ENCODE measurements around the gene ZNF283.
"Not testable (repeated sequence)": the region's sequence is repeated elsewhere in the genome, so short reads cannot be mapped to it uniquely, and the experiment has no call there.

The ZNF283 gene

DNA sequence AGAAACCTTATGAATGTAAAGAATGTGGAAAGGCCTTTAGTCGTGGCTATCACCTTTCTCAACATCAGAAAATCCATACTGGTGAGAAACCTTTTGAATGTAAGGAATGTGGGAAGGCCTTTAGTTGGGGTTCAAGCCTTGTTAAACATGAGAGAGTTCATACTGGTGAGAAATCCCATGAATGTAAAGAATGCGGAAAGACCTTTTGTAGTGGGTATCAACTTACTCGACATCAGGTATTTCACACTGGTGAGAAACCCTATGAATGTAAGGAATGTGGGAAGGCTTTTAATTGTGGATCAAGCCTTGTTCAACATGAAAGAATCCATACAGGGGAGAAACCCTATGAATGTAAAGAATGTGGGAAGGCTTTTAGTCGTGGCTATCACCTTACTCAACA, 20.8 kb downstream of the ZNF283 start:
- Histone ChIP-seq H3K4me3 (ENCODE audit: low read depth, low read length, poor library complexity, severe bottlenecking) (no peak overlapping the region), H3K79me2 (ENCODE audit: insufficient read depth, low read length) (no peaks in the 10 kb centered on the region), H3K36me3 (ENCODE audit: insufficient read depth, low read length) (peaks cover 31% of the 10 kb centered on the region), H3K4me1 (ENCODE audit: insufficient read depth, low read length, severe bottlenecking) (no peaks in the 10 kb centered on the region), H2AFZ (ENCODE audit: low read length) (no peak overlapping the region), H3K9ac (ENCODE audit: low read length) (no peak overlapping the region), H3F3A (ENCODE audit: insufficient read depth, low read length) (no peaks in the 10 kb centered on the region; the same call in 1 of the 2 replicates), H3K4me2 (ENCODE audit: low read length) (no peak overlapping the region), H3K27me3 (ENCODE audit: insufficient read depth, low read length) (no peaks in the 10 kb centered on the region), H3K9me3 (ENCODE audit: low read length) (peaks cover 61% of the 10 kb centered on the region), H3K9me2 (ENCODE audit: low read depth, low read length) (no peaks in the 10 kb centered on the region), H4K20me1 (ENCODE audit: insufficient read depth, low read length) (no peaks in the 10 kb centered on the region), H3K27ac (ENCODE audit: low read depth, low read length, poor library complexity, severe bottlenecking) (no peak overlapping the region)
- TF ChIP-seq, protein P1, sequence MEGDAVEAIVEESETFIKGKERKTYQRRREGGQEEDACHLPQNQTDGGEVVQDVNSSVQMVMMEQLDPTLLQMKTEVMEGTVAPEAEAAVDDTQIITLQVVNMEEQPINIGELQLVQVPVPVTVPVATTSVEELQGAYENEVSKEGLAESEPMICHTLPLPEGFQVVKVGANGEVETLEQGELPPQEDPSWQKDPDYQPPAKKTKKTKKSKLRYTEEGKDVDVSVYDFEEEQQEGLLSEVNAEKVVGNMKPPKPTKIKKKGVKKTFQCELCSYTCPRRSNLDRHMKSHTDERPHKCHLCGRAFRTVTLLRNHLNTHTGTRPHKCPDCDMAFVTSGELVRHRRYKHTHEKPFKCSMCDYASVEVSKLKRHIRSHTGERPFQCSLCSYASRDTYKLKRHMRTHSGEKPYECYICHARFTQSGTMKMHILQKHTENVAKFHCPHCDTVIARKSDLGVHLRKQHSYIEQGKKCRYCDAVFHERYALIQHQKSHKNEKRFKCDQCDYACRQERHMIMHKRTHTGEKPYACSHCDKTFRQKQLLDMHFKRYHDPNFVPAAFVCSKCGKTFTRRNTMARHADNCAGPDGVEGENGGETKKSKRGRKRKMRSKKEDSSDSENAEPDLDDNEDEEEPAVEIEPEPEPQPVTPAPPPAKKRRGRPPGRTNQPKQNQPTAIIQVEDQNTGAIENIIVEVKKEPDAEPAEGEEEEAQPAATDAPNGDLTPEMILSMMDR (IDR thresholded peaks at IDR 0.05; ENCODE audit: low read length): no peak
- no peak for TF ChIP-seq EZH2 (IDR thresholded peaks at IDR 0.05; ENCODE audit: borderline replicate concordance, low read length)

GRCh38 chr19:43848821-43849220, 21.7 kb downstream of the ZNF283 start:
- H3K4me3 ChIP-seq (ENCODE audit: low read depth, low read length, poor library complexity, severe bottlenecking): no peak overlapping the region
- H3K4me2 ChIP-seq (ENCODE audit: low read length): no peak overlapping the region
- peaks cover 55% of the 10 kb centered on the region for H3K9me3 ChIP-seq (ENCODE audit: low read length)
- TF ChIP-seq, protein P1 (IDR thresholded peaks at IDR 0.05; ENCODE audit: low read length): no peak
- TF ChIP-seq EZH2 (IDR thresholded peaks at IDR 0.05; ENCODE audit: borderline replicate concordance, low read length): no peak
- H3K9ac ChIP-seq (ENCODE audit: low read length): no peak overlapping the region
- no peaks in the 10 kb centered on the region; the same call in 1 of the 2 replicates for H3F3A ChIP-seq (ENCODE audit: insufficient read depth, low read length)
- no peak overlapping the region for H2AFZ ChIP-seq (ENCODE audit: low read length)
- peaks cover 24% of the 10 kb centered on the region for H3K36me3 ChIP-seq (ENCODE audit: insufficient read depth, low read length)
- H3K4me1 ChIP-seq (ENCODE audit: insufficient read depth, low read length, severe bottlenecking): no peaks in the 10 kb centered on the region
- H3K79me2 ChIP-seq (ENCODE audit: insufficient read depth, low read length): no peaks in the 10 kb centered on the region
- H4K20me1 ChIP-seq (ENCODE audit: insufficient read depth, low read length): no peaks in the 10 kb centered on the region
- no peak overlapping the region for H3K27ac ChIP-seq (ENCODE audit: low read depth, low read length, poor library complexity, severe bottlenecking)
- H3K9me2 ChIP-seq (ENCODE audit: low read depth, low read length): no peaks in the 10 kb centered on the region
- H3K27me3 ChIP-seq (ENCODE audit: insufficient read depth, low read length): no peaks in the 10 kb centered on the region

GRCh38 chr19:43858174-43858573, 31.1 kb downstream of the ZNF283 start:
- H3K27me3 ChIP-seq (ENCODE audit: insufficient read depth, low read length): no peaks in the 10 kb centered on the region
- no peaks in the 10 kb centered on the region for H3K36me3 ChIP-seq (ENCODE audit: insufficient read depth, low read length)
- H3F3A ChIP-seq (ENCODE audit: insufficient read depth, low read length): no peaks in the 10 kb centered on the region
- H2AFZ ChIP-seq (ENCODE audit: low read length): no peak overlapping the region
- H3K79me2 ChIP-seq (ENCODE audit: insufficient read depth, low read length): no peaks in the 10 kb centered on the region
- H3K4me2 ChIP-seq (ENCODE audit: low read length): no peak overlapping the region
- H4K20me1 ChIP-seq (ENCODE audit: insufficient read depth, low read length): no peaks in the 10 kb centered on the region
- no peaks in the 10 kb centered on the region for H3K9me2 ChIP-seq (ENCODE audit: low read depth, low read length)
- no peak overlapping the region for H3K27ac ChIP-seq (ENCODE audit: low read depth, low read length, poor library complexity, severe bottlenecking)
- H3K4me1 ChIP-seq (ENCODE audit: insufficient read depth, low read length, severe bottlenecking): no peaks in the 10 kb centered on the region
- H3K4me3 ChIP-seq (ENCODE audit: low read depth, low read length, poor library complexity, severe bottlenecking): no peak overlapping the region
- no peak for TF ChIP-seq EZH2 (IDR thresholded peaks at IDR 0.05; ENCODE audit: borderline replicate concordance, low read length)
- TF ChIP-seq, protein P1 (IDR thresholded peaks at IDR 0.05; ENCODE audit: low read length): no peak
- no peak overlapping the region for H3K9ac ChIP-seq (ENCODE audit: low read length)
- H3K9me3 ChIP-seq (ENCODE audit: low read length): peaks cover 21% of the 10 kb centered on the region

DNA sequence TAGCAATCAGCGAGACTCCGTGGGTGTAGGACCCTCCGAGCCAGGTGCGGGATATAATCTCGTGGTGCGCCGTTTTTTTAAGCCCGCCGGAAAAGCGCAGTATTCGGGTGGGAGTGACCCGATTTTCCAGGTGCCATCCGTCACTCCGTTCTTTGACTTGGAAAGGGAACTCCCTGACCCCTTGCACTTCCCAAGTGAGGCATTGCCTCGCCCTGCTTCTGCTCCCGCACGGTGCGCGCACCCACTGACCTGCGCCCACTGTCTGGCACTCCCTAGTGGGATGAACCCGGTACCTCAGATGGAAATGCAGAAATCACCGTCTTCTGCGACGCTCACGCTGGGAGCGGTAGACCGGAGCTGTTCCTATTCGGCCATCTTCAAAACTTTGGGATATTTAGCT, 39.8 kb downstream of the ZNF283 start:
- not testable (repeated sequence) for H2AFZ ChIP-seq (ENCODE audit: low read length); H3K27ac ChIP-seq (ENCODE audit: low read depth, low read length, poor library complexity, severe bottlenecking); H3K4me1 ChIP-seq (ENCODE audit: insufficient read depth, low read length, severe bottlenecking); H3K36me3 ChIP-seq (ENCODE audit: insufficient read depth, low read length); H3F3A ChIP-seq (ENCODE audit: insufficient read depth, low read length); H3K9me2 ChIP-seq (ENCODE audit: low read depth, low read length); H3K4me2 ChIP-seq (ENCODE audit: low read length); H3K27me3 ChIP-seq (ENCODE audit: insufficient read depth, low read length); H4K20me1 ChIP-seq (ENCODE audit: insufficient read depth, low read length); H3K4me3 ChIP-seq (ENCODE audit: low read depth, low read length, poor library complexity, severe bottlenecking); H3K9ac ChIP-seq (ENCODE audit: low read length); H3K79me2 ChIP-seq (ENCODE audit: insufficient read depth, low read length)
- peaks cover 15% of the 10 kb centered on the region; the same call in 1 of the 2 replicates for H3K9me3 ChIP-seq (ENCODE audit: low read length)
